Keratinocyte (primary cell): Measurements from ENCODE around the gene YWHAE. TPM values are rescaled to one million over a fixed set of nuclear protein-coding genes. Genes with fewer than 3 reads are reported as not detected.

Experiments used
- DNase-seq: peaks from one replicate; pipeline ENCODE4 v3.0.0-alpha.2; 2011; ENCODE audit warnings: low read depth, missing footprints, low spot score
- FAIRE-seq: peaks from 2 replicates; lab custom pipeline; 2011; peaks lifted over from hg19 to GRCh38; lab: Jason Lieb, UNC
- H2AFZ ChIP-seq: 2 replicates; pipeline ENCODE4 v1.6.0; 2012; ENCODE audit warnings: low read length, control low read depth, inconsistent platforms; ENCODE audit not compliant: control insufficient read depth
- H3K27ac ChIP-seq: 2 replicates; pipeline ENCODE4 v1.5.1; 2011; ENCODE audit warnings: low read length; ENCODE audit not compliant: control insufficient read depth, insufficient read depth
- H3K27me3 ChIP-seq: 3 replicates; pipeline ENCODE4 v1.6.0; 2011; ENCODE audit warnings: low read length; ENCODE audit not compliant: control insufficient read depth, insufficient read depth; ENCODE audit errors: extremely low read depth
- H3K36me3 ChIP-seq, 2 experiments: 2 replicates in 1 of 2; 3 replicates in 1 of 2; pipeline ENCODE4 v1.5.1; 2011; ENCODE audit warnings: low read length in 2 of 2, mild to moderate bottlenecking in 1 of 2; ENCODE audit not compliant: control insufficient read depth in 2 of 2, insufficient read depth in 2 of 2; ENCODE audit errors: extremely low read depth in 1 of 2
- H3K4me1 ChIP-seq: 3 replicates; pipeline ENCODE4 v1.5.1; 2011; ENCODE audit warnings: low read length; ENCODE audit not compliant: control insufficient read depth, insufficient read depth; ENCODE audit errors: extremely low read depth
- H3K4me2 ChIP-seq: 3 replicates; pipeline ENCODE4 v1.6.0; 2011; ENCODE audit warnings: low read depth, low read length; ENCODE audit not compliant: control insufficient read depth, insufficient read depth; ENCODE audit errors: extremely low read depth
- H3K4me3 ChIP-seq, 3 experiments: fragments of 200-600 bp in 1 of 3; sonication (generic) in 1 of 3; 2 replicates in 2 of 3; 3 replicates in 1 of 3; pipeline ENCODE4 v1.5.1; 2011 to 2016; ENCODE audit warnings: low read length in 3 of 3, mild to moderate bottlenecking in 3 of 3, control low read depth in 2 of 3, inconsistent platforms in 1 of 3, low read depth in 1 of 3, mixed read lengths in 1 of 3, mixed run types in 1 of 3, moderate library complexity in 1 of 3; ENCODE audit not compliant: control insufficient read depth in 2 of 3, insufficient read depth in 2 of 3; ENCODE audit errors: extremely low read depth in 1 of 3
- H3K79me2 ChIP-seq: 2 replicates; pipeline ENCODE4 v1.6.0; 2012; ENCODE audit warnings: low read length; ENCODE audit not compliant: control insufficient read depth, insufficient read depth
- H3K9ac ChIP-seq: 3 replicates; pipeline ENCODE4 v1.6.0; 2011; ENCODE audit warnings: low read length; ENCODE audit not compliant: control insufficient read depth, insufficient read depth; ENCODE audit errors: extremely low read depth
- H3K9me1 ChIP-seq: 3 replicates; pipeline ENCODE4 v1.6.0; 2011; ENCODE audit warnings: low read length; ENCODE audit not compliant: control insufficient read depth, insufficient read depth; ENCODE audit errors: extremely low read depth
- H3K9me3 ChIP-seq: 2 replicates; pipeline ENCODE4 v1.5.1; 2012; ENCODE audit warnings: low read depth, low read length; ENCODE audit not compliant: control insufficient read depth
- H4K20me1 ChIP-seq: 3 replicates; pipeline ENCODE4 v1.6.0; 2011; ENCODE audit warnings: low read length; ENCODE audit not compliant: control insufficient read depth, insufficient read depth; ENCODE audit errors: extremely low read depth
- EZH2 ChIP-seq: IDR thresholded peaks from one replicate; pipeline ENCODE4 v1.6.1; 2012; ENCODE audit warnings: inconsistent platforms, mild to moderate bottlenecking, low read length, moderate library complexity
- dilution Hi-C: fragments of 300-500 bp; cut with MboI; formaldehyde crosslinking; loops from one replicate; pipeline ENCODE4 v1.7.0; 2020; ENCODE audit warnings: low sequenced_read_pairs; ENCODE audit not compliant: extremely low pct_ligation_motif_present
- polyA plus RNA-seq, 5 experiments: library from polyadenylated mRNA; depleted of rRNA in 3 of 5; stranded (reverse) in 3 of 5; stranded (forward) in 1 of 5; unstranded in 1 of 5; fragments of >200 nt; gene quantifications; 1 replicate in 1 of 5; 2 replicates in 3 of 5; 3 replicates in 1 of 5; pipeline versions ENCODE4 v1.2.1 to v1.2.3, GENCODE V29; 2011 to 2012; ENCODE audit warnings: missing spikeins in 2 of 5, low read depth in 1 of 5, low replicate concordance in 1 of 5
- TF ChIP-seq, protein P1 (sequence below), 3 experiments: IDR thresholded peaks in 1 of 3; conservative IDR thresholded peaks in 1 of 3; optimal IDR thresholded peaks in 1 of 3; 2 replicates in 2 of 3; 3 replicates in 1 of 3; pipeline versions ENCODE3 to v1.5.1; 2011; ENCODE audit warnings: low read length in 3 of 3, mild to moderate bottlenecking in 3 of 3, moderate library complexity in 2 of 3, control low read depth in 1 of 3, inconsistent platforms in 1 of 3; ENCODE audit not compliant: insufficient read depth in 2 of 3; ENCODE audit errors: extremely low read depth in 1 of 3

Gene YWHAE
- polyA plus RNA-seq, 1 donor (not counting 4 experiments of a cell fraction or from before 2014, with no cell fraction given): 739 TPM

GRCh38 chr17:1372618-1373017 lies 27.4 kb downstream of the YWHAE start:
- no peak overlapping the region for H3K4me2 ChIP-seq
- no peak overlapping the region for H3K9ac ChIP-seq
- no peaks in the 10 kb centered on the region for H3K9me1 ChIP-seq
- no peak overlapping the region for H2AFZ ChIP-seq
- H3K27me3 ChIP-seq: no peaks in the 10 kb centered on the region
- H3K9me3 ChIP-seq: no peaks in the 10 kb centered on the region
- H3K4me1 ChIP-seq: peaks cover 5% of the 10 kb centered on the region
- H3K4me3 ChIP-seq: no peak overlapping the region
- peaks cover 100% of the 10 kb centered on the region for H3K79me2 ChIP-seq
- DNase-seq (no peak), FAIRE-seq (no peak)
- no peak overlapping the region for H3K27ac ChIP-seq
- TF ChIP-seq EZH2: no peak
- TF ChIP-seq, protein P1, sequence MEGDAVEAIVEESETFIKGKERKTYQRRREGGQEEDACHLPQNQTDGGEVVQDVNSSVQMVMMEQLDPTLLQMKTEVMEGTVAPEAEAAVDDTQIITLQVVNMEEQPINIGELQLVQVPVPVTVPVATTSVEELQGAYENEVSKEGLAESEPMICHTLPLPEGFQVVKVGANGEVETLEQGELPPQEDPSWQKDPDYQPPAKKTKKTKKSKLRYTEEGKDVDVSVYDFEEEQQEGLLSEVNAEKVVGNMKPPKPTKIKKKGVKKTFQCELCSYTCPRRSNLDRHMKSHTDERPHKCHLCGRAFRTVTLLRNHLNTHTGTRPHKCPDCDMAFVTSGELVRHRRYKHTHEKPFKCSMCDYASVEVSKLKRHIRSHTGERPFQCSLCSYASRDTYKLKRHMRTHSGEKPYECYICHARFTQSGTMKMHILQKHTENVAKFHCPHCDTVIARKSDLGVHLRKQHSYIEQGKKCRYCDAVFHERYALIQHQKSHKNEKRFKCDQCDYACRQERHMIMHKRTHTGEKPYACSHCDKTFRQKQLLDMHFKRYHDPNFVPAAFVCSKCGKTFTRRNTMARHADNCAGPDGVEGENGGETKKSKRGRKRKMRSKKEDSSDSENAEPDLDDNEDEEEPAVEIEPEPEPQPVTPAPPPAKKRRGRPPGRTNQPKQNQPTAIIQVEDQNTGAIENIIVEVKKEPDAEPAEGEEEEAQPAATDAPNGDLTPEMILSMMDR (optimal IDR thresholded peaks at IDR 0.05 in 1 of 3, IDR thresholded peaks at IDR 0.05 in 1 of 3, conservative IDR thresholded peaks at IDR 0.05 in 1 of 3; ENCODE audit: extremely low read depth in 1 of 3, insufficient read depth in 2 of 3, low read length in 3 of 3): no peak
- dilution Hi-C loops: no loop called here
- peaks cover 82% of the 10 kb centered on the region for H4K20me1 ChIP-seq
- peaks cover 9 to 14% of the 10 kb centered on the region in 2 experiments for H3K36me3 ChIP-seq

- no peak overlapping the region for H2AFZ ChIP-seq
- H3K36me3 ChIP-seq: peaks cover 8 to 15% of the 10 kb centered on the region in 2 experiments
- no peaks in the 10 kb centered on the region for H3K9me3 ChIP-seq
- no peak for TF ChIP-seq EZH2
- TF ChIP-seq, protein P1 (optimal IDR thresholded peaks at IDR 0.05 in 1 of 3, IDR thresholded peaks at IDR 0.05 in 1 of 3, conservative IDR thresholded peaks at IDR 0.05 in 1 of 3; ENCODE audit: extremely low read depth in 1 of 3, insufficient read depth in 2 of 3, low read length in 3 of 3): no peak
- no peak overlapping the region for H3K4me2 ChIP-seq
- H3K4me3 ChIP-seq: no peak overlapping the region
- H3K4me1 ChIP-seq: peaks cover 10% of the 10 kb centered on the region
- DNase-seq (no peak), FAIRE-seq (no peak)
- no peak overlapping the region for H3K9ac ChIP-seq
- dilution Hi-C loops: no loop called here
- no peak overlapping the region for H3K27ac ChIP-seq
- H3K79me2 ChIP-seq: peaks cover 100% of the 10 kb centered on the region
- H4K20me1 ChIP-seq: peaks cover 82% of the 10 kb centered on the region
- no peaks in the 10 kb centered on the region for H3K9me1 ChIP-seq
- no peaks in the 10 kb centered on the region for H3K27me3 ChIP-seq
Observed at GRCh38 chr17:1371893-1372590, 28.0 kb downstream of the YWHAE start.
